COLO829 (cell line): ENCODE measurements around the gene PIP4K2C.
"Not testable (repeated sequence)": the region's sequence is repeated elsewhere in the genome, so short reads cannot be mapped to it uniquely, and the experiment has no call there.

Experiments
- DNase-seq: peaks from one replicate; pipeline ENCODE4 v3.0.0; 2012; ENCODE audit warnings: low spot score

Gene PIP4K2C

DNA sequence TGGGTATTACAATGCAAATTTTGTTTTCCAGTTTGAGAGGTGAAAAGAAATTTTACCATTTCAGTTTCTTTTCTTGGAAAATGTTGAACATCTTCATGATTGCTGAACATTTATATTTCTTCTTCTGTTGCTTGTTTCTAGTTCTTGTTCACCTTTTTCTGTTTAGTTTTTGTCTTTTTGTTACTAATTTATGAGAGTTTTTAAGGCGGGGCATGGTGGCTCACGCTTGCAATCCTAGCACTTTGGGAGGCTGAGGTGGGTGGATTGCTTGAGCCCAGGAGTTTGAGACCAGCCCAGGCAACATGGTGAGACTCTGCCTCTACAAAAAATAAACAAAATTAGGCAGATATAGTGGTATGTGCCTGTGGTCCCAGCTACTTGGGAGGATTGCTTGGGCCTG is 30.5 kb upstream of the PIP4K2C start:
- DNase-seq = no peak

GRCh38 chr12:57561117-57561516 is 29.9 kb upstream of the PIP4K2C start:
- not testable (repeated sequence) for DNase-seq

GRCh38 chr12:57563358-57563757 is 27.6 kb upstream of the PIP4K2C start:
- DNase-seq = no peak

- DNase-seq = no peak
Measured at GRCh38 chr12:57564178-57564740, 26.7 kb upstream of the PIP4K2C start.

GRCh38 chr12:57568838-57569237 is 22.2 kb upstream of the PIP4K2C start:
- no peak for DNase-seq

- DNase-seq = no peak
Measured at GRCh38 chr12:57569858-57570257, 21.1 kb upstream of the PIP4K2C start.

- not testable (repeated sequence) for DNase-seq
Measured at GRCh38 chr12:57570438-57570837, 20.6 kb upstream of the PIP4K2C start.

GRCh38 chr12:57571926-57572762 is 18.8 kb upstream of the PIP4K2C start:
- no peak for DNase-seq

- no peak for DNase-seq
Measured at GRCh38 chr12:57574795-57575194, 16.2 kb upstream of the PIP4K2C start.

- no peak for DNase-seq
Measured at GRCh38 chr12:57575771-57576612, 15.0 kb upstream of the PIP4K2C start.

DNA sequence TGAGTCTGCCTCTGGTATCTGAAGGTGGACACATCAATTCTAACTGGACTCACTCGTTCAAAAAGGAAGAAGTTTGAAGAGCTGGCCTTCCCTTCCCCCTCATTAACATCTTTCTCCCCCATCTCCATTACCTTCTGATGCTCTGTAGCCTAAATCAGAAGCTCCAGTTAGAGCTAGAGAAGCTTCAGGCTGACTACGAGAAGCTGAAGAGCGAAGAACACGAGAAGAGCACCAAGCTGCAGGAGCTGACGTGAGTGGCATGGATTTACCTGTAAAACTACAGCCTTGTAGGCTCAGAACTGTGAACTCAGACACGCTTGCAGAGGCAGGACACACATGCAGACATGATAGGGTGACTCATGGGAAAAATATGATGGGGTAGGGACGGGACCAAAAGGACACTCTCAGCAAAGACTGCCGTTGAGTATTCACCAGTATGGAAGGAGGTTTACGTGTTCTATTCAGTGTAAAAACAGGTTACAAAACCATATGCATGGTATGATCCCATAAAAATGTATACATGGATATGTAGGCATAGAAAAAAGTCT is 14.3 kb upstream of the PIP4K2C start:
- no peak for DNase-seq

- DNase-seq = no peak
Measured at GRCh38 chr12:57577981-57578758, 12.8 kb upstream of the PIP4K2C start.

DNA sequence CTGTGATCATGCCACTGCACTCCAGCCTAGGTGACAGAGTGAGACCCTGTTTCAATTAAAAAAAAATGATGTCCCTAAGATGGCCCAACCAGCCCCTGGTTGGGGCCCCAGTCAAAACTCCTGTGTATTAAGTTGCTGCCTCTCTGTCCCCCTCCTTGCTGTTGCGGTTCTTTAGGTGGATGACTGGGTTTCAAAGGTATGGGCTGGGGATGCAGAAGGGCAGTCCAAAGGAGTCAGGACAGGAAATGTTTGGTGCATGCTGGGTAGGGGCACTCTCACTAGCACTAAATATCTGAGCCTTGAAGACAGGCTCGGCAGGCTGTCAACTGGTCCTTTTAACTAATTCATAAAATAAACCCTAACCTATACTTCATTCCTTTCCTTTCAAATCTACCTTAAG is 12.0 kb upstream of the PIP4K2C start:
- DNase-seq = no peak

DNA sequence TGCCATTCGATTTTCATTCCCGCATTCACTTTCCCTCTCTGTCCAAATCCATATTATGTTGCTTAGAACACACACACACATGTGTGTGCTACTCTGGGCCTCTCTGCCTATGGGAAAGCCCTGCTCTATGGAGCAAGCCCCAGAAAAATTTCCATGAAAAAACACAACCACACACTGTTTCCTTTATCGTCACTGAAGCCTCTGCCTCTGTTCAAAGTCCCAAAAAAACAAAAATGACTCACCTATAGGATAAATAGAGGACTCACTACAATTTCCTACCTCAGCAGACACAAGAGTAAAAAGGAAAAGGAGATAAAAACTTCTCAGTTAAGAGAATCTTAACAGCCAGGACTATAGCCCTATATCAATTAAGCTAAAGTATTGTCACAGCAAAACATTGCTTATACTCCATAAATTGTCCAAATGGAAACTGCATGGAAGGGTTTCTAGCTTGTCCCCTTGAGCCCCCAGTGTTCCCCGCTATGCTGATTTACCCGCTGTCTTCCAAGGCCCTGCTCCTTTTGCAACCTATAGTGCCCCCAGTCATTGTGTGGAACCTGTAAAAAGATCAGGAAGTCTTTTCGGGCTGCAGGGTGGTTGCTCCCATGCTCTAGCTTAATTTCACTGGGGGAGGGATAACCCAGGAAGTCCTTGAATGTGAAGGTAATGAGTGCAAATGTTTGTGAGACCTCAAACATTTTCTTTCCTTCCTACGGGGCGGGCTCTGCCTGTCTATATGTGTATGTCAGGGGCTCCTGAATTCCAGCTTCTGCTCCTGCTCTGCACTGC is 11.1 kb upstream of the PIP4K2C start:
- DNase-seq = no peak

DNA sequence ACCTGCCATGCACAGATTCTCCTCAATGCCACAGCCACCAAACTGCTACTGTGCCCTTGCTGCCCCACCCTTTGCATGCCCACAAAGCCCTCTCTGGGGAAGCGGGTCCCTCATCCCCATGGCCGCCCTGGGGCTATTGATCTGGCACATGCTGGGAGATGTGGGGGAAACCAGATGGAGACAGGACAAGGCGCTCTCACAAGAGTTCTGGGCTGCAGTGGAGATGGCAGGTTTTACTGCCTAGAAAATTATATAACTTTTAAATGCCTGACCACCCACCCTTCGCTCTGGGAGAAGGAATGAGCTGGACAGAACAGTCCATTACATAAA is 10.6 kb upstream of the PIP4K2C start:
- no peak for DNase-seq

DNA sequence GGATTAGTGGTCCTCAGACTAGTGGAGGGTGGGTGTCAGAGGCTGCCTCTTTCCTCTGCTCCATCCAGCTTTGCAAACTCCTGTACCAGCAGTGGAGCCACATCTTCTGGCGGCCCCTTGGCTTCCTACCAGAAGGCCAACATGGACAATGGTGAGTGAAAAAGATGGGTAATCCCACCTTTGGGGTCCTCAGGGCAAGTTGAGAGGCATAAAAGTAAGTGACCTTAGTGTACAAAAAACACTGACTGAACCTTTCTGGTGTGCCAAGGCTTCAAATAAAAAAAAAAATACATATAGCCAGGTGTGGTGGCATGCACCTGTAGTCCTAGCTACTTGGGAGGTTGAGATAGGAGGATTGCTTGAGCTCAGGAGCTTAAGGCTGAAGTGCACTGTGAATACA is 9.2 kb upstream of the PIP4K2C start:
- no peak for DNase-seq

DNA sequence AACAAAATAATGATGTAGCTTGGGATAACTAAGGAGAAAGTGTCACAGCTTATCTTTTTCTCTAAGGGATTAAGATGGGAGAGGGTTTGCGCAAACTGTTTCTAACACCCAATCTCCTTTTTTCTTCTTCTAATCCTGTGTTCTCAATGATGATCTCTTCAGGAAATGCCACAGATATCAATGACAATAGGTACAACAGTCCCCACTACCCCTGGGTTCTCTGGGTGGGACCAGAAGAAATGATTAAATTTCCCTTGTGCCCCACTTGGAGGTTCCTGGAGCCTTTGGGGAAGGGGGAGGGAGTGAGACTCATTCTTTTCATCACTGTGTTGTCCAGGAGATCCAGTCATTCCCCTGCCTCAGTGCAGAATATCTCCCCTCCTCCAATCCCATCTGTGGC is 8.6 kb upstream of the PIP4K2C start:
- DNase-seq = no peak

GRCh38 chr12:57583008-57583831 is 7.8 kb upstream of the PIP4K2C start:
- DNase-seq = peak; percentile 84

DNA sequence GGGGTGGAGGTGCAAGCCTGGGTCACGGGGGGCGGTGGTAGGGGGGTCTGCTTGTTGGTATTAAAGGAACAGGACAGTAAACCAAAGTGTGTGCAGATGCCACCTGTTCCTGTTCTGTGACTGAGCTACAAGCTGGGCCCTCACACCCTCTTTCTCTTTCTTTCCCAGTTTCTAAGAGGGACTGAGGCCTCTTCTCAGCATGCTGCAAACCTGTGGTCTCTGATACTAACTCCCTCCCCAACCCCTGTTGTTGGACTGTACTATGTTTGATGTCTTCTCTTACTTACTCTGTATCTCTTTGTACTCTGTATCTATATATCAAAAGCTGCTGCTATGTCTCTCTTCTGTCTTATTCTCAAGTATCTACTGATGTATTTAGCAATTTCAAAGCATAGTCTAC is 6.9 kb upstream of the PIP4K2C start:
- DNase-seq = no peak

DNA sequence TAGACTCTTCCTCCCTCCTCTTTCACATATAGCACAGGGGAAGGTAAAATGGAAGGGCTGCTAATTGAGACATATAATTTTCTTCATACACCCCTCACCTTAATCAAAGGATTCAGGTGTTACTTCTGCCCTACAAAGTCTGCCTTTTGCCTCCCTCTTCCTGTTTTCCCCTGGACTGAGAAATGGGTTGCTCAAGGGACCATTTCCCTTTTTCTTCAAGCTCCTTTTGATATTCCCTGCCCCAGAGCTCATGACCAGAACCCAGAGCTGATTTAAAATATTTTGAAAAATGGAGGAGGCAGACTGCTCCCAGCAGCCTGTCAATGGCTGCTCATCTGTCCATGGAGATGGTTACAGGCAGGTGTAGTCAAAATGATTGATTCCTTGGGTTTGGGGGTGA is 6.3 kb upstream of the PIP4K2C start:
- no peak for DNase-seq
